Activated T-helper 9 cell treated with anti-CD3 and anti-CD28 coated beads, Interleukin-2, amount 50 U/mL, for 16 hours (primary cell): ENCODE data around the gene NHLH1.

Experiments used
- DNase-seq: peaks from one replicate; pipeline ENCODE4 v3.0.0-alpha.2; 2020; ENCODE audit warnings: low read depth

The NHLH1 gene

GRCh38 chr1:160412028-160412362 is 45.1 kb downstream of the NHLH1 start:
- DNase-seq, result no peak

GRCh38 chr1:160413716-160414115 is 46.8 kb downstream of the NHLH1 start:
- DNase-seq, result no peak

GRCh38 chr1:160414881-160415280 is 48.0 kb downstream of the NHLH1 start:
- DNase-seq, result no peak

- no peak for DNase-seq
These were observed 48.9 kb downstream of the NHLH1 start for GRCh38 chr1:160415696-160416290.

GRCh38 chr1:160416369-160416768 is 49.5 kb downstream of the NHLH1 start:
- DNase-seq, result no peak

- DNase-seq, result no peak
These were observed 51.6 kb downstream of the NHLH1 start for GRCh38 chr1:160418483-160418882.

GRCh38 chr1:160419150-160419837 is 52.4 kb downstream of the NHLH1 start:
- no peak for DNase-seq

- DNase-seq, result no peak
These were observed 52.9 kb downstream of the NHLH1 start for GRCh38 chr1:160419838-160420169.

GRCh38 chr1:160420881-160421842 is 54.3 kb downstream of the NHLH1 start:
- DNase-seq, result no peak

- no peak for DNase-seq
These were observed 55.0 kb downstream of the NHLH1 start for GRCh38 chr1:160421881-160422280.
